ENCODE data around the gene ANKRD10.

ANKRD10 gene

DNA sequence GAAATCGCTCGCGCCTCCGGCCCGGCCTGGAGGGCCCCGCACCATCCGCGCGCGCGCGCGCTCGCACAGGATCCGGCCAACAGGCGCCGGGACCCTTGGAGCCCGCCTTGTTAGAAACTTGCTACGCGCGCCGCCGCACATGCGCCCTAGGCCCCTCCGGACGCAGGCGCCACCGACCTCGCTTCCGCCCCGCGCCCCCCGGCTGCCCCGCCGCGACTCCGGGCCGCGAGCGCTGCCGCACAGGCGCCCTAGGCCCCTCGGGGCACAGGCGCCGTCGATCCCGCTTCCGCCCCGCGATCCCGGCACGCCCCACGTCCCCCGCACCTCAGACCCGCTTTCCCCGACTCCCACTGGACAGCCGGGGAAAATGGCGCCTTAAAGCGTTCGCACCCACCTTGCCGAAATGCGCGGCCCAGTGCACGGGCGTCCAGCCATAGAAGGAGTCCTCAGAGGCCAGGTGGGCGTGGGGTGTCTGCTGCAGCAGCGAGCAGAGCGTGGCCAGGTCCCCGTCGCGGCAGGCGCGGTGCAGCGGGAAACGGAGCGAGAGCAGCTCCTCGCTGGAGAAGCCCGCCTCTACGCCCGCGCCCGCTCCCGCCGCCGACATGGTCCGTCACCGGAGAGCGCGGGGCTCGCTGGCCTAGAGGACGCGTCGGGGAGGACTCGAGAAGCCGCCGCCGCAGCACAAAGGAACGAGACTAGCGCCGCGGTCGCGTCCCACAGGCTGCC, 375 bp downstream of the ANKRD10 start:
- peak; percentile 45 to 62 for DNase-seq (ENCODE audit: low read depth in 2 of 2)

DNA sequence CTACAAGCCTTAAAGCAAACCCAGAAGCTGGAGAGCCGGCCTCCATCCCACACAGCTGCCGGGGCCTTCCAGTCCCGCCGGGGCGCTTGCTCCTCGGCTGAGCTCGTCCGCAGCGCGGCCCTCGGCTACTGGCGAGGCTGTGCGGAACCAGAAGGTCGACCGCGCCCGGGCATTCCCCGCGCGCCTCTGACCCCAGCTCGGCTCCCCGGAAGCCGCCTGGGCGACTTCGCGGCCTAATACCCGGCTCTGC, 863 bp downstream of the ANKRD10 start:
- DNase-seq (ENCODE audit: low read depth in 2 of 2): no peak

DNA sequence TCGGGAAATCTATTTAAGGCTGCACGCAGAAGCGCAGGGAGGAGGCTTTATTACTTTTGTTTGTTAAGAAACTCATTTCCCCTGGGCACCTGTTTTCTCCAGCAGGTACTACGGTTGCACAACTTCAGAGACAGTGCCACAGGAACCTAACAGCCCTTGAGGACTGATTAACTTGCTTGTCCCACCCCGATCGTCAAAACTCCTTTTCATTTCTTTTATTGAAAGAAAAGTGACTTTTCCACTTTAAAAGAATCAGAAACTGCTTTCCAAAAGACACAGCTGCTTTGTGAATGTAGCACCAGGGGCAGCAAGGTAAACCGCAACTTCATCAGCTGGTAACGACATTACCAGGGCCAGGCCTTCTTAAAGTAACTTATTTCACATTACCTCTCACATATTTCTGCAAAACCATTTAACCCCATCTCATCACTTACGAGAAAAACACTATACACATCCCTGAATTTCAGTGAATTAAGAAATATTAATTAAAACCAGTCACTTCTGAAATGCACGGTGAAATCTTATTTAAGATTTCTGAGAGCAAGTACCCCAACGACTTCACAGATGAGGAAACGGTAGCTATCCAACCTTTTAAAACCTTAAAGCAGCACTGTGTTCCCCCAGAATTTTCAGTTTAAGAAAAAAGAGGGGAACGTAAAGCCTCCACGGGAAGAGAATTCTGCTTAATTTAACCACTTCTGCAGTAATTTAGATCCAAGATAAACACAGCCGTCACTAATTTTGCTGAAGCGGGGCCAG, 1.4 kb downstream of the ANKRD10 start:
- DNase-seq (ENCODE audit: low read depth in 2 of 2): no peak

DNA sequence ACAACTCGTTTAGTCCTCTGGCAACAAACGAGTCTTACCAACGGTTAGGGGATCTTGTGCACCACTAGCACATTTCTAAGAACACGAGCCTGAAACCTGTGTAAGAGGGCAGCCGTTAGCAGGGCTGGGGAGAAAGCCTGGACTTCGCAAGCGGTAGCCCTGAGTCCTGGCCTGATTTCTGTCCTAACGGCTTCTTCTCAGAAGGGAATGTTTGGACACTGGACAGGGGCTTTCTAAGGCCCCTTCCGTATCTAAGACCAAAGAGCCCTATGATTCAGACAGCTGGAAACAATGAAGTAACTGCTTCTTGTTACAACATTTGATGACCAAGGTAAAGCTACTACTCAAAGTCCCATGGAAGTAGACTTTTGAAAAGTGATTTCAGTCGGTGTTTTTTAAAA, 2.2 kb downstream of the ANKRD10 start:
- DNase-seq (ENCODE audit: low read depth in 2 of 2): no peak

DNA sequence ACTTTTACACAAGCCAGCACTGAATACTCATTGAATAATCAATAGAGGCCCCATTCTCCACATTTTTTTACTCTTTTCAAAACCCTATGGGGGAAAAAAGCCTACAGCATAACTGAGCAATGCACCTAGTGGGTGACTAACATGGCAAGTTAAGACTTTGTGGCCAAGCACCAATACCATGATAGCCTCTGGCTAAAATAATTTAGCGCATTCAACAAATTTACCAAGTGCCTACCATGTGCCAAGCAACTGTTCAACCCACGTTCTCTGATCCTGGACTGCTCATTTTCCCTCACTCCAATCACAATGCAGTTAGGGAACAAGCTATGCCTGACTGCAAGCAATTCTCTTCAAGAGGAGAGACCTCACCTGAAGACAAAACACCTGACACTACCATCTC, 3.0 kb downstream of the ANKRD10 start:
- no peak for DNase-seq (ENCODE audit: low read depth in 2 of 2)

DNA sequence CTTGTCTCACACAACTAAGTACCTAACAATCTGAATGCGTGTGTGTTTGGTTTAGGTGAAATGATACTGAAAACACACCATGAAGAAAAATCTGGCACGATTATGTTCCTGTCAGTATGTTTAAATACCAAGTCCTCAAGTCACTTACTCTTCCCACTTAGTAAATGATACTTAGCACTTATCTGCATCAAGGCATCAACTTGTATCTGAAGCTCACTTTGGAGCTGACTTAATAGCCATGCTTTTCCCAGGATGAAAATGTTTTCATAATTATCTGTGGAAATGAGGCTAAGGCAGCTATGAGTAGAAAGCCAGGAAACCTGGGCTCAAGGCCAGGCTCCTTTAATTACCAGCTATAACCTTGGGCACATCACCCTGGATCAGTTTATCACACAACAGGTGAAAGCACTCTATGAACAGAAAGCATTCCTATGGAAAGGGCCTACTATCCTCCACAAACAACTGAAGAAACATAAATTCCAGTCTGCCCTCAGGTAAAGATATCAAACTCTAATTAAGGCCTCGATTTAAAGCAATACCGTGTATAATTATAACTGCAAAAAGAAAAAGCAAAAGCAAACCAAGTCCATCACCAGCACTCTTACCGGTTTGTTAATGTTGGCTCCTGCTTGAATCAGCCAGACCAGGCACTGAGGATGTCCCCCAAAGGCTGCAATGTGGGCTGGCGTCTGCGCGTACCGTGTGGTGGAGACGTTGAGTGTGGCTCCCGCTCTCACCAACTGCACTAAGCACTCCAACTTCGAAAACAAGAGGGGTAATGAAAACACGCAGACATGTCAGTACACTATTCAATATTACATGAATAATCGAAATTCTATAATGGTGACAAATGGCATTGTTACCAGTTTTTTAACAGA, 4.6 kb downstream of the ANKRD10 start:
- no peak for DNase-seq (ENCODE audit: low read depth in 2 of 2)

DNA sequence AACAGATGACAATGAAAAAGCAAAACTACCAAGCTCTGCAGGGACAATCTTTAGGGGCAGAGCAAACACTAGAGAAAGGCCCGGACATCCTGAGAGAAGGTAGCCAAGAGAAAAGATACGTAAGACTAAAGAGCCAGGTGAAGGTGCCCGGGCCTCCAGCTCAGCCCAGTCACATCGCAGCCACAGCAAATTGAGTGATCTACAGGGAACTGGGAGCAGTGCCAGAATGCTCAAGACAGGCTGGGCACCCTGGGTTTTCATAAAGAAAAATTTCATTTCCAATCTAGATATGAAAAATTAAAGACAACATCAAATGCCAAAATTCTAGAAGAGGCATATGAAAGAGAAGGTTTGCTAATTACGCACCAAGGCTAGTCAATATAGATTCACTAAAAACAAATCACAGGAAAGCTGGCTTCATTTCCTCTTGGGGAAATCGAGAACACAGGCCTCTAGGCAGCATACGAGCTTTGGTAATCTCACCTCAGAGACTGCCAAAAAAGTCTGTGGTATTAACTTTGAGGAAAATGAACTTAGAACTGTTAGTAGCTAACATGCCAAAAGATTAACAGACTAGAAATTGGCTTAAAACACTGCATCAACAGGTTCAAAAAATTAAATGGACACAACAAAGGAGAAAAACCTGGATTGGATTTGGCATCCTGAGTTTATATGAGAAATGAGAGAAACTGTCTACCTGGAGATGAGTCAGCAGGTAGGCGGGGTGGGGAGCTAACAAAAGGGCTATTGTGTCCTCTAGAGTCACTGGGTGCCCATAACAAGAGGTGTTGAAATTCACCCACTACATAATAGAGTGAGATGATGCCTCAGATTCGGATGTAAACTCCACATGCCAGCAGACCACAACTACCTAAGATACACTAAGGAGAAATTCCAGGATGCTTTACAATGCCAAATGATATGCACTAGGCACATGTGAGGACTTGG, 6.6 kb downstream of the ANKRD10 start:
- no peak for DNase-seq (ENCODE audit: low read depth in 2 of 2)

DNA sequence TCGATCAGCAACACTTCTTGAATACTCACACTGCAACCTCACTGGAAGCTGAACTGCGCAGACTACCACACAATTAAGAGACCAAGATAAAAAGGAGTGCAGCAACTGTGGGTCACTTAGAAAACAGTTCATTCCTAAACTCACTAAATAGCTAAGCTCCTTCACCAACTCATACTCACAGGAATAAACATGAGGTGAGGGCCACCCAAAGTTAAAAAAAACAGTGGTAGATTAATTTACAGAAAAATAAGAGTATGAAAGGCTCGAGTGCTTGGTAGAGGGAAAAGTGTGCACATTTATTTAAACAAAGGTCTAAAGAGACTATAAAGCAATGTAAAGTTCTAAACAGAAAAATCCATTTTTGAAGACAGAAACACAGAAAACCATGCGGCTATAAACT, 7.6 kb downstream of the ANKRD10 start:
- no peak for DNase-seq (ENCODE audit: low read depth in 2 of 2)

DNA sequence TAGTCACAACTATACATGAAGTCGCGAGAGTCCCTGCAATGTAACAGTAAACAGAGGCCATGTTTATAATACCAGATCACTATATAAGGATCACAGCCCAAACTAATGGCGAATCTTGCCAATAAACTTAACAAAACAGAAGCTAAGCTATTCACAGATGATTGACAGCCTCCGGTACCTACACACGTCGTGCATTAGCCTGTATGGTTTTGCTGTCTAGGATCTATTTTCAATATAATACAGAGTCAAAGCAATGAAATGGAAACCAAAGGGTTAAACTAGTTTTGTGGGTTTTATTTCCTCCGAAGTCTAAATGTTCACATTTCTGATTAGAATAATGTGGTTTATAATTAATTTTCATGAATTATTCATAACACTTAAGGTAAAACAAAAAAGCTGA, 10.1 kb downstream of the ANKRD10 start:
- no peak for DNase-seq (ENCODE audit: low read depth in 2 of 2)

DNA sequence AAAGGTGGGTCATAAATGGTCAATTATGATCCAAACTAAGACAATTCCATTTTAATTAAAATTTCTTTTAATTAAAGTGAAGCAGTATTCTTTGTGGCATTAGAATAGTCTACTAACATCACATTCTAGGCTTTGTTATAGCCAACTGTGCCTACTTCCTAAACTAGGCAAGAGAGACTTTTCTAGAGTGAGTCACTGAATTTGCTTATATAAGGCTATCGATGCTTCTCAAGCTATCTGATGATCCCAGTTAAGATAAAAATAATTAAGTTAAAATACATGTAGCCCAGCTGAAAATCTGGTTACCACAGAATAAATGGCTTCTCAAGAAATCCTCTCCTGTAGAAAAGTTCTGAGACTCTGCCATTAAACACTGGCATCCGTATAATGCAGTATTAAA, 12.5 kb downstream of the ANKRD10 start:
- no peak for DNase-seq (ENCODE audit: low read depth in 2 of 2)

DNA sequence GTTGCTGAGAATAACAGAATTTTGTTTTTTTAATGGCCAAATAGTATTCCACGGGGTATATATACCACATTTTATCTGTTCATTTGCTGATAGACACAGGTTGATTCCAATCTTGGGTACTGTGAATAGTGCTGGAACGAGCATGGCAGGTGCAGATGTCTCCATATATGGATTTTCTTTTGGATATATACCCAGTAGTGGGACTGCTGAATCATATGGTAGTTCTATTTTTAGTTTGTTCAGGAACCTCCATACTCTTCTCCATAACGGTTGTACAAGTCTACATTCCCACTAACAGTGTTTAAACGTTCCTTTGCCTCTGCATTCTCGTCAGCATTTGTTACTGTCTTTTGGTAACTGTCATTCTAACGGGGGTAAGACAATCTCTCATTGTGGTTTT, 17.3 kb downstream of the ANKRD10 start:
- DNase-seq (ENCODE audit: low read depth in 2 of 2): no peak

DNA sequence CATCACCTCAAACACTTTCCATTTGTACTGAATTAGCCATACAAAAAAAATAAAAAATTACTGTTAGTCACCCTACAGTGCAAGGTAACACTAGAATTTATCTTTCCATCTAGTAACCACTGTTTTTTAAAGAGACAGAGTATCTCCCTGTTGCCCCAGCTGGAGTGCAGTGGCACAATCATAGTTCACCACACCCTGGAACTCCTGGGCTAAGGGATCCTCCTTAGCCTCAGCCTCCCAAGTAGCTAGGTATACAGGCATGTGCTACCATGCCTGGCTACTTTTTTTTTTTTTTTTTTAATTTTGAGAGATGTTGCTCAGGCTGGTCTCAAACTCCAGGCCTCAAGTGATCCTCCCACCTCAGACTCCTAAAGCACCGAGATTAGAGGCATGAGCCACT, 17.9 kb downstream of the ANKRD10 start:
- no peak for DNase-seq (ENCODE audit: low read depth in 2 of 2)

DNA sequence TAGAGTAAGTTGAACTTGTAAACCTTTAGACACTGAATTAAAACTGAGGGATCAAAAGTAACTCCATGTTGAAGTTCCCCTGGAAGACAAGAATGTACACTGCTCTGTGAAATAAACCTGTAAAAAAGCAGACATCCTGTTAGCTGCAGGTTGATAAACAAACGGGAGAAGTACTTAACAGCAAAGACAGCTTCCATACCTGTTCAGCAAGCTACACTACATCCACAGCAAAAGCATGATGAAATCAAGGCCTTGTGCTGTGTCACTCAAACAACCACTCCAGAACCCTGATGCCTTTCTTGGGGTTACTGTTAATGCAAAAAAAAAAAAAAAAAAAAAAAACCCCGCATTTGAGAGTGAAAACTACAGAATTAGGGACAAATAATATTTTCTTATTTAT, 20.8 kb downstream of the ANKRD10 start:
- DNase-seq (ENCODE audit: low read depth in 2 of 2): no peak

DNA sequence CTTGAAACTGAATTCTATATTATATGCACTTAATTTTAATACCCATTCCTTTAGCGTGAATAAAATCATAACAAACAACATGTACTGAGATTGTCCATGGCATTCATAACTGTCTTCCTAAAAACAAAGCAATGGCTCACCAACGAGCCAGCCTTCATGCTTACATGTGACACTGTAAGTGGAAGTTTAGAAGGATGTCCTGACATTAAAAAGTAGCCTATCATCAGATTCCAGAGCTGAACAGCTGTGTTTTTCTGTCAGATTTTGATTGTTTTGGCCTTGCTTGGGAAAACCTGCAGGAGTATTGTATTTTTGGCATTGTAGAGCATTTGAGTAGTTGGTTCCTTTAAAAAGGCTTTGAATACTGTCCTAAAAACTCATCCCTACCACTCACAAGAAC, 21.3 kb downstream of the ANKRD10 start:
- no peak for DNase-seq (ENCODE audit: low read depth in 2 of 2)

DNA sequence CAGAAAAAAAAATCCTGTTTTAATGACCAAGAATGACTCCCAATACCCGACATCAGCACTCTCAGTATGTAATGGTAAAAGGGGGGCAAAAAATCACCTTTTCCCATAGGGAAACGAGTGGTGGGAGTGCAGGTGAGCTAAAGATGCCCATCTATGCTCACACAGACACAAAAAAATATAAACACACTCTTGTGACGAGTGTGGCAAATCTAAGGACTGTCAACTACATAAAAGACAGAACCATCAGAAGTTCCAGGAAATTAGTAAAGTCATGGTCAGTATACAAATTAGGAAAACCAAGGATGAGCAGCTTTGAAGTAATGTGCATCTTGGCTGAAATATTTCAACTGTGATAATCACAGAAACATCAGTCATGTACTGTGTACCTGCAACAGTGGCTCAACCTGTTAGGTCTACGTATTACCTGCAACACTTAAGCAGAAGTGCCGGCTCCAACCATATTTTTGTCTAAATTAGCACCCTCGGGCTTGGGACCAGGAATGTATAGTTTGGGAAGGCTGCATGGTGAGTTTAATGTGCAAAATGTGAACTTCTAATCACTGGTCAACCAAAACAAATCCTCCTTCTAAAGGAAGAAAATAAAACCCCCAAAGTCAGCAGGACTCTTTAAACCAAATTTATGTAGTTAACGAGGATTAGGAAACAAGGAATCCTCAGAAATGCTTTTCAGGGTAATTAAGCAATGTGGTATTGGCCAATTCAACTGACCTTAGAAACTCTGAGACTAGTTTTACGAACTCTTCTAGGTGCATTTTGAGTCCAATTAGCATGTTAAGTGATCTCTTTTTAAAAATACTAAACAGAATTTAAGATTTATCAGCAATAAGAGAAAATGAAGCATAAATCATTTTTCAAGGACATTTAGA, 24.3 kb downstream of the ANKRD10 start:
- DNase-seq (ENCODE audit: low read depth in 2 of 2): no peak

DNA sequence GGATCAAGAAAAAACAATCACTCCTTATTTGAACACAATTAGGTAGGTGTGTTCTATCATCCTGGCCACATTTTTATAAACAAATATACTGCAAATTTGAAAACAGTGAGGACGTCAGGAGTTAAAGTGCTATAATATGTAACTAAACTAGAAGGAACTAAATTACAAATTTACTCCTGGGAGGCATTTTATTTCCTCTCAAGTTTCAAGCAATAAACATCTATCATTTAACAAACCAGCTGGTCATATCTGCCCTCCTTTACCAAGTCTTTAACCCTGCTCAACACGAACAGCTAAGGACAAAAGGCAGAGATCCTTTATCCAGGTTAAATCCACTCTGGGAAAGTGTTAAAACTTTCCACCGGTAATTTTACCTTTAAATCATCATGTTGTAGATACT, 26.5 kb downstream of the ANKRD10 start:
- no peak for DNase-seq (ENCODE audit: low read depth in 2 of 2)

DNA sequence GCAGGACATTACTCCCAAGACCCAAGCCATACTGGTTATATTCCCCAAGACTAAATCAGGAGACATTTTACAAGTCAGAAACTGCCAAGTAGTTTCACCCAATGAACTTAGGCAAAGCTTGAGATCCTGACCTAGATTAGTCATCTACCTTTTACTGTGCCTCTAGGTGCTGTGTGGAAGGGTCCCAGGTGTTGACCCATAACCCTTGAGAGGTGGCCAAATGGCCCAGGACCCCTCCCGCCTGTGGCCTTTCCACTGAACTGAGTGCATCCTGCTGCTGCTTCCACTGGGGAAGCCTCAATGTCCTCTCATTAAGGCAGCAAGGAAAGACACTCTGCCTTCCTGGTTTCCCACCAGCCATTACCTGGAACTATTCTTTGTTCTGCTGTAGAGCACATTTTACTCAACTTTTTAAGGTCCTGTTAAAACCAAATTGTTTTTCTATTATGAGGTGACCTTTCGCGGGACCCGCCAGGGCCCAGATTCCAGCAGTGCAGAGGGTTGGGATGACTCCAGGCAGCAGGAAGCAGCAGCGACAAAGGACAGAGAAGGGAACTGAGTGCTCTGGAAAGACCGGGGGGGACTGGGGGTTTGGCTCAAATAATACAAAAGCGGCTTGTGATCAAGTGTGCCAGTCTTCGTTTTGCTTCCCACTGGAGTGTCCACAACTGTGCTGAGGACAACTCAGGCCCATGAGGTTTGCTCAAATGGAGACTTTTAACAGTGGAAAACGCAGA, 27.1 kb downstream of the ANKRD10 start:
- no peak for DNase-seq (ENCODE audit: low read depth in 2 of 2)

DNA sequence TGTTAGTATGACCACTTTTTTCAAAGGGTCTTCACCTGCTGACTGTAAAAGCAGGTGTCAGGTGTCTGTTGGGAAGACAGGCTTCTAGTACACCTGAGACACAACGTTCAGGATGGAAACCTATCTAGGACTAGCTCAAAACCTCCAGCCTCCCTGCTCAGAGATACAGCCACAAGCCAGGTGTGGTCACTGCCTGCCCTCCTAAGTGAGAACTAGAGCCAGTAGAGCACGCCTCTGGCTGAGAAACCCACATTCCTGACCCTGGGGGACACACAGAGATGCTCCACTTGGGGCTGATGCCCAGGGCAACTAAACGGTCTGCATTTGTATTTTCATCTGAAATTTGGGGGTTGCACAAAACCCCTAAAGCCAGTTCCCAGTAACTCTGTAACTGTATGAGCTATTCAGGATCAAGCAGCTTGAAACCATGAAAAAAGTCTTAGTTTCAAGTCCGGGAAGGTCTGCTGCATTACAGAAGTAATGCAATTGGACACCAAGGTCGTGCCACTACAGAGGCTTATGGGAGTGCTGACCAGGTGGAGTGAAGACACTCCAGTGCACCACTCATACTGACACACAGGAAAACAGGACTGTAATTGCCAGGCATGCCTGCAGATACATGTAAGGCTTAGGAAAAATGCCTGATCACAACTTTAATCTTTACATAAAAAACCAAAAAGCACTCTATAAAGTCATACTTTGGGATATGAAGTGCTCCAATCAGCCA, 27.8 kb downstream of the ANKRD10 start:
- no peak for DNase-seq (ENCODE audit: low read depth in 2 of 2)

Measured in stimulated activated CD8-positive, alpha-beta memory T cell treated with anti-CD3 and anti-CD28 coated beads, Interleukin-2, amount 100 ng/mL, for 1 hour (primary cell).